Hepatic stellate cell (primary cell): Measurements from ENCODE around the gene CUEDC2.
A peak's percentile ranks its signal among the peaks of the same experiment; 100 is the strongest.

Experiments
- DNase-seq: peaks from one replicate; pipeline ENCODE4 v3.0.0; 2011; ENCODE audit warnings: low spot score

Gene CUEDC2

GRCh38 chr10:102432162-102432950 lies at the start of gene CUEDC2:
Gene CUEDC2 (minus strand): TSS chr10:102432574. CDS start chr10:102425188, 7,386 bp downstream.
- peak; percentile 96 for DNase-seq

DNA sequence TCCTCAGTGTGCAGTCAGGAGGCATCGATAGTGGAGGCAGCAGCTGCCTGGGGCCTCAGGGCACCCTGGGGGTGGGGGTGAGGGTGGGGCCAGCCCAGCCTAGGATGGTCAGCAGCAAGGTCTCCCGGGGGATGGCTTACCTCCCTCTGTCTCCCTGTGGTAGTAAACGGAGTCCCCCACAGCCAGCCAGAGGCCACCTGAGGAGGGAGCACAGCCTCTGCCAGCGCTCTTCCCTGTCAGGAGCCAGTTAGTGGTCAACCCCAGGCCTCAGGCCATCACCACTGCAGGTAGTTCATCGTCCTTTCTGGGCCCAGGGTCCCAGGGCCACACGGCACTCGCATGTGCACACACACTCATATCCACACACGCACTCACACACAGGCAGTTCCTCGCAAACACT lies 48.0 kb upstream of the CUEDC2 start:
- no peak for DNase-seq

DNA sequence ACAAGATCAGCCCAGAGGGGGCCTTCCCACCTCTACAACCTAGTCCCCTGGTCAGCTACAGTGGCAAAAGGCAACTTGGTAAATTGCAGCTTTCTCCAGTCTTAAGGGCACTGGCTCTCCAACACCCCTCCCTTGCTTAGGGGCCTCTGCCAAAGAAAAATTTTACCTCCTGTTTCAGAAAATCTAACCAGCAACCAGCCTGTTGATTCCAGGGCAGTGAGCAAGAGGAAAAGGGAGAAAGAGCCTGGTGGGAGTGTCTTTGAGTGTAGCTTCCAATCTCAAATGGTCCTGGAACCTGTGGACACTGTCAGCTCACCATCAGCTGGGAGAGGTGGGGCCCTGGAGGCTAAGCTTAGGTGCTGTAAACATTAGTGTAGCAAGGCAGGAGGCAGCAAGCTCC lies 47.3 kb upstream of the CUEDC2 start:
- DNase-seq = no peak

GRCh38 chr10:102476466-102477141 lies 44.2 kb upstream of the CUEDC2 start:
- DNase-seq = no peak

GRCh38 chr10:102475451-102476040 lies 43.2 kb upstream of the CUEDC2 start:
- no peak for DNase-seq

GRCh38 chr10:102473445-102474331 lies 41.3 kb upstream of the CUEDC2 start:
- no peak for DNase-seq

- no peak for DNase-seq
These were observed 38.5 kb upstream of the CUEDC2 start for GRCh38 chr10:102470579-102471546.

- peak; percentile 67 for DNase-seq
These were observed 36.3 kb upstream of the CUEDC2 start for GRCh38 chr10:102468683-102469082.

DNA sequence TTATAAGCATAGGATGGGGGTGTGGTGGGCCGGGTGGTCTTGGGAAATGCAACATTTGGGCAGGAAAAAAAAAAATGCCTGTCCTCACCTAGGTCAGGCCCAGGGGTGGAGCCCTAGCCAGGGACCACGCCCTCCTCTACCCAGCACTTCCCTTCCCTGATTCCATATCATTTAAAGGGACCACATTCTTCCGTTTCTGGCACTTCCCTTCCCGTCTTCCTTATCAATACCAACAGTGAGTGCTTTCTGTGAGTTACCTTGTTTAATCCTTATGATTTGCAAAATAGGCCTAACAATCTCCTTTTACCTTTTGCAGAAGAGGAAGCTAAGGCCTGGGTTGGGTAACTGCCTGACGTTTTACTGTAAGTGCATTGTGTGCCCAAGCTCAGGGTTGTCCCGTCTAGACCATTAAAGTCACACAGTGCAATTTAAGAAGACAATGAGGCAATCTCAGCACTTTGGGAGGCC lies 35.6 kb upstream of the CUEDC2 start:
- DNase-seq = no peak

- DNase-seq = no peak
These were observed 34.9 kb upstream of the CUEDC2 start for GRCh38 chr10:102467318-102467717.

DNA sequence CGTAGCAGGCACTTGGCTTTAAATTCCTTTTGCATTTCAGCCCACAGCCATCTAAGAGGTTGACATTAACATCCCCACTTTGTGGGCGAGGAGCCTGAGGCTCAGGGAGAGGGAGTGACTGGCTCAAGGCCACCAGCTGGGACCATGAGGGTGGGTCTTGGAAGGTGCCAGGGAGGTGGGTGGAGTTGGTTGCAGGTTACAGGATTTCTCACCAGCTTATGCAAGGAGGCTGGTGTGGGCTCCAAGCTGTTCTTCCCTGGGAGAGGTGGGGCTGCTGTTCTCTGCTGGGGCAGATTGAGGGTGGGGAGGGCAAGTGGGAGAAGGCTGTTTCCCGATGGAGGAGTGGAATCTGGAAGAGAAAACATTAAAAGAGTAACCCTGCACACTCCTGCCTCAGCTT lies 33.1 kb upstream of the CUEDC2 start:
- no peak for DNase-seq

GRCh38 chr10:102463983-102464382 lies 31.6 kb upstream of the CUEDC2 start:
- no peak for DNase-seq

- no peak for DNase-seq
These were observed 30.2 kb upstream of the CUEDC2 start for GRCh38 chr10:102462512-102463054.

DNA sequence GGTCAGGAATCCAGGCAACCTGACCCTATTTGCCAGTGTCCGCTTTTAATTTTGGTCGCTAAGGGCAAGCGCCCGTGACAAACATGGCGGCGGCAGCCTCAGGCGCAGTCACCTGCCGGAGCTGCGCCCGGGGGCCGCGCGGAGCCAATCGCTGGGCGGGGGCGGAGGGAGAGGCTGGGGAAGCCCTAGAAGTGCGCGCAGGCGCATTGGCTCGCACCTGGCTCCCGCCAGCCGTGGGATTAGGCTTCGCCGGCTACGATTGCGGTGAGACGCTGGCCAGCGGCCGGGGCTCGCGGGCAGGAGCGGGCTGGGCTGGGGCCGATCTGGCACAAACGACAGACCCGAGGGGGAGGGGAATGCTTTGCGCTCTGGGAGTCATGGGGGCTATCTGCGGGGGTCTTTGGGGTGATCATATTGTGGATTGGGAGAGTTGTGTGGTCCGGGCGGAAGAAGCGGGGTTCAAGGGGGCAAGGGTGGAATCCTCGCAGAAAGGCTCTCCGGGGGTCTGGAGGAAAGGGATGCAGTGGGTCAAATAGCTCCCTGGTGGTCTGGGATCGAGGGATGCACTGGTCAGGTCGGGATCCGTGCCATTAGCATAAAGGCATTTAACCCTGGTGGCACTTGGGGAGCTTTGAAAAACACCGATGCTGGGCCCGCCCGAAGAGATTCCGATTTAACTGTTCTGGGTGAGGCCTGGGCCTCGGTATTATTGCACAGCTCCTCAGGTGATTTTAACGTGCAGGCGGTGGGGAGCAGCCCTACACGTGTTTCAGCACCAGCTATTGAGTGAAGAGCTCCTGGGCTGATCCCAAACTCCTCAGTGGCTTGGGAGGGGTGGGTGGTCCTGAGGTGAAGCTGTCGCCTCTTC lies 29.0 kb upstream of the CUEDC2 start:
- peak; percentile 96 for DNase-seq

GRCh38 chr10:102460836-102461186 lies 28.4 kb upstream of the CUEDC2 start:
- no peak for DNase-seq

GRCh38 chr10:102458656-102459055 lies 26.3 kb upstream of the CUEDC2 start:
- DNase-seq = no peak

DNA sequence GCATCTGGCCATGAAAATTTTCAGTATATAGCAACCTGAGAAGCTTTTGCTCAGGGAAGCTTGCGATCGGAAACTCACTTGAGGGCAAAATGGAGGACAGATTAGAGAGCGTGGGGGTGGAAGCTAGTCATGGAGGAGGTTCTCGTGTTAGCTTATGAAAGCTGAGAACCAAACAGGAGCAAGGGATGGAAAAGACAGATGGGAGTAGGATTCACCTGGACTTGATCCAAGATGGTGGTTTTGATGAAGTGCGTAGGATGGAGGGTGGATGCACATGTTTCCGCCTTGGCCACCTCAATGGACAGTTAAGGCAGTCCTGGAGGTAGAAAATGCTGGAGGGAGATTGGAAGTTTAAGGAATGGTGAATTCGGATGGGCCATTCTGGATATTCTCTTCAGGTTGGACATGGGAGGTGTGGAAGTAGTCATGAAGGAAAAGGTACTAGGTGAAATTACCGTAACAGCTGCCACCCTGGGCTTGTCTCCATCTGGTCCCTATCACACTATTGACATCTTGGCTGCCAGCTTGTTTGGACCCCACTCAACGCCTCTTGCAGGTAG lies 25.3 kb upstream of the CUEDC2 start:
- no peak for DNase-seq

DNA sequence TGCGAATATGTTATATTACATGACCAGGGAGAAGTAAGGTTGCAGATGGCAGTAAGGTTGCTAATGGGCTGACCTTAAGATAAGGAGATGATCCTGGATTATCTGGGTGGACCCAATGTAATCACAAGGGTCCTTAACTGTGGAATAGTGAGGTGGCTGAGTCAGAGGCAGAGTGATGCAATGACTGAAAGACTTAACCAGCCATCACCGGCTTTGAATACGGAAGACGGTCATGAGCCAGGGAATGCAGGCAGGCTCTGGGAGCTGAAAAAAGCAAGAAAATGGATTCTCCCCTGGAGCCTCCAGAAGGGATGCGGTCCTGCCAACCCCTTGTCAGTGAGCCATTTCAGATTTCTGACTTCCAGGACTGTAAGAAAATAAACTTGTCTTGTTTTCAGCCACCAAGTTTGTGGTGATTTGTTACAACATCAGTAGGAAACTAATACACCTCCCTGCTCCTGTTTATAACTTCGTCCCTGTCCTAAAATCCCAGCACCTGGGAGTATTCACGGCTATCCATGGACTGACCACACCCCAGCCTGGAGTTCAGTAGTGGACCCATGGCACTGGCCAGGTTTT lies 23.6 kb upstream of the CUEDC2 start:
- peak; percentile 62 for DNase-seq
